Measurements from ENCODE around the gene SLC25A29. TPM values are rescaled to one million over a fixed set of nuclear protein-coding genes. Genes with fewer than 3 reads are reported as not detected.

SLC25A29 gene
- total and polyA plus RNA-seq, 2 of the 4 experiments (the other 2 are of a cell fraction), result 6.5 to 37.7 TPM

DNA sequence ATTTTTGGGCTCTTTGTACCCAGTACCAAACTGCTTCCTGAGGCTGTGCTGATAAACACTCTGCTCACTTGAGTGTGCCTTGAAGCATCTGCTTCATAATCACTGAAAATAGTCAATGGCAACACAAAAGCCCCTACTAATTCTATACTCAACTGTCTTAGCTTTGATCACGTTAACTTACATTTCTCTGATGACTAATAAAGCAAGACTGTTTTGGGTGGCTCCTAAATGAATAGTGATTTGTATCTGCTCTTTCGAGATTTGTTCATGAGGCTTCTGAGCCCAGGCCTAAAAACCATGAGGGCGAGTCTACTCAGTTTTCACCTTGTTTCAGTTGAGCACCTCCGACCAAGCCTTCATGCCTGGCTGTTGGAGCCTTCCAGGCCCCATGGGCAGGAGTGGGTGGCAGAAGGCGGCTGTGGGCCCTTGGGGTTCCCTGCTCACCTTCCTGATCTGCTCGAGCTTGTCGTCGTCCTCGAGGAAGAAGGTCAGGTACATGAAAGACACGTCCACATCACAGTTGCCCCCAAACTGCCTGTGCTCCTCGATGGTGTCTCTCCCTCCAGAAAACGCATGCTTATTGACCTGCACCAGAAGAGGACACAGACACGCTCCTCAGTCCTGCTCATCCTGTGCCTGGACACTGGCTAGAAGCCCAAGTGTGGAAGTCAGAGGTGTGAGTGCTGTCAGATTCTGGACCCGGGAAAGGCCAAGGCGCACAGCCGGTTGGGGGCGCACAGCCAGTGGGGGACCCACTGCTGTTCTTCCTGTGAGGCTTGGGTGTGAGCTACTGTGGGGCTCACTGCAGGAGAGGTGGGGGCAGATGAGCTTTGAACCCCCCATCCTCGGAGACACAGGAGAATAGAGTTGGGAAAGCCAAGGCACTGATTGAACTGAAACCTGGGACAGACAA is 30.6 kb upstream of the SLC25A29 start (continued):
- TF ChIP-seq MXI1 (IDR thresholded peaks at IDR 0.05; ENCODE audit: borderline replicate concordance, low read depth, low read length), result no peak

DNA sequence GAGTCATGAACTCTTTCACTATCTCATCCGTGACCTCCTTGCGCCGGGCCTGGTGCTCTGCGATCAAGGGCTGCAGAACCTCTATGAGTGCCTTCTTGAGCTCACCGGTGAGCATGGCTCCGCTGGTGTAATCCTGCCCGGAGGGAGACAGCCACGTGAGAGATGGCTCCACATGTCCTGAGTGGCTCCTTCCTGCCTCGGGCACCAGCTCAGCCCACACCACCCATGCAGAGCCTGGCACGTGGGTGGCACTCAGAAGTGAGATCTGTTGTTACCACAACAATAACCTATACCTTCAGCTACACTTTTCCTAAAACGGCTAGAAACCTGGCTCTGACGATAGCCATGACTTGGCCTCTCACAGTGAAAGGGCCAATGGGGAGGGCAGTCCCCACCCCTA is 28.7 kb upstream of the SLC25A29 start:
- Histone ChIP-seq H2BK15ac (ENCODE audit: low read depth, low read length) (no peak overlapping the region), H3K4me3 (ENCODE audit: insufficient read depth, low read depth, low read length) (no peak overlapping the region), H3K27me3 (ENCODE audit: control insufficient read depth, insufficient read depth, low read length) (no peaks in the 10 kb centered on the region), H3K36me3 (ENCODE audit: control insufficient read depth, insufficient read depth, low read length) (peaks cover 52% of the 10 kb centered on the region), H3K27ac (ENCODE audit: insufficient read depth, low read length) (no peak overlapping the region), H3K4me1 (ENCODE audit: control insufficient read depth, insufficient read depth, low read length) (no peaks in the 10 kb centered on the region), H3K9ac (ENCODE audit: low read depth, low read length) (no peak overlapping the region), H2AK9ac (replicated peaks; ENCODE audit: low read depth, low read length, poor library complexity) (peak overlapping the region; percentile 19), H3K14ac (replicated peaks; ENCODE audit: low read depth, low read length) (no peak overlapping the region), H3K9me3 (ENCODE audit: control insufficient read depth, insufficient read depth, low read length) (no peaks in the 10 kb centered on the region), H2BK120ac (ENCODE audit: low read depth, low read length) (no peak overlapping the region), H2BK20ac (ENCODE audit: low read depth, low read length) (no peak overlapping the region), H2AFZ (replicated peaks; ENCODE audit: low read length, poor library complexity) (no peak overlapping the region), H4K91ac (ENCODE audit: insufficient read depth, low read depth, low read length) (no peak overlapping the region), H3K9me1 (ENCODE audit: insufficient read depth, low read length) (peaks cover 15% of the 10 kb centered on the region), H3K23ac (ENCODE audit: low read depth, low read length) (no peak overlapping the region), H4K20me1 (ENCODE audit: insufficient read depth, low read length) (no peaks in the 10 kb centered on the region; the same call in 1 of the 2 replicates), H3K4ac (ENCODE audit: low read depth, low read length) (no peak overlapping the region), H3K4me2 (ENCODE audit: low read depth, low read length) (no peak overlapping the region), H3K79me1 (ENCODE audit: low read depth in 1 of 2, low read length in 2 of 2) (peaks cover 0 to 8% of the 10 kb centered on the region in 2 experiments; a peak in 1 of 4 replicates), H2BK5ac (ENCODE audit: low read depth, low read length, poor library complexity, severe bottlenecking) (no peak overlapping the region), H4K5ac (ENCODE audit: low read depth, low read length) (no peak overlapping the region), H3K18ac (ENCODE audit: low read depth, low read length) (no peak overlapping the region), H3K56ac (ENCODE audit: extremely low read depth, insufficient read depth, low read length) (no peak overlapping the region), H2AK5ac (ENCODE audit: low read depth, low read length) (no peak overlapping the region), H4K8ac (ENCODE audit: low read depth in 2 of 2, low read length in 2 of 2) (no peak overlapping the region)
- no peak for ATAC-seq (ENCODE audit: low read depth)
- TF ChIP-seq RCOR1 (IDR thresholded peaks at IDR 0.05; ENCODE audit: insufficient replicate concordance, low read length) (no peak), MAFK (IDR thresholded peaks at IDR 0.05; ENCODE audit: low read depth, low read length) (no peak), BHLHE40 (IDR thresholded peaks at IDR 0.05; ENCODE audit: low read depth, low read length) (no peak), POLR2A (IDR thresholded peaks at IDR 0.05; ENCODE audit: low read depth, low read length) (no peak), FOS (IDR thresholded peaks at IDR 0.05; ENCODE audit: low read depth, low read length) (no peak), CHD1 (IDR thresholded peaks at IDR 0.05; ENCODE audit: low read depth, low read length) (no peak)
- TF ChIP-seq, protein P1, sequence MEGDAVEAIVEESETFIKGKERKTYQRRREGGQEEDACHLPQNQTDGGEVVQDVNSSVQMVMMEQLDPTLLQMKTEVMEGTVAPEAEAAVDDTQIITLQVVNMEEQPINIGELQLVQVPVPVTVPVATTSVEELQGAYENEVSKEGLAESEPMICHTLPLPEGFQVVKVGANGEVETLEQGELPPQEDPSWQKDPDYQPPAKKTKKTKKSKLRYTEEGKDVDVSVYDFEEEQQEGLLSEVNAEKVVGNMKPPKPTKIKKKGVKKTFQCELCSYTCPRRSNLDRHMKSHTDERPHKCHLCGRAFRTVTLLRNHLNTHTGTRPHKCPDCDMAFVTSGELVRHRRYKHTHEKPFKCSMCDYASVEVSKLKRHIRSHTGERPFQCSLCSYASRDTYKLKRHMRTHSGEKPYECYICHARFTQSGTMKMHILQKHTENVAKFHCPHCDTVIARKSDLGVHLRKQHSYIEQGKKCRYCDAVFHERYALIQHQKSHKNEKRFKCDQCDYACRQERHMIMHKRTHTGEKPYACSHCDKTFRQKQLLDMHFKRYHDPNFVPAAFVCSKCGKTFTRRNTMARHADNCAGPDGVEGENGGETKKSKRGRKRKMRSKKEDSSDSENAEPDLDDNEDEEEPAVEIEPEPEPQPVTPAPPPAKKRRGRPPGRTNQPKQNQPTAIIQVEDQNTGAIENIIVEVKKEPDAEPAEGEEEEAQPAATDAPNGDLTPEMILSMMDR (conservative IDR thresholded peaks at IDR 0.05; ENCODE audit: low read depth, low read length), result no peak
- in situ Hi-C loops (cut with MboI; ENCODE audit: low sequenced_read_pairs), result no loop called here
- no peak for DNase-seq
- 94% methylated on average over 7 of the region's 12 CpGs; no CpG with 5 or more reads in 1 of the 2 experiments for WGBS, 2 experiments (ENCODE audit: extremely low coverage in 2 of 2, insufficient read length in 1 of 2)
- CTCF ChIA-PET, result no interaction called here
- intact Hi-C loops (cut with micrococcal nuclease), result no loop called here
- no TSS peak for BruUV-seq (replicated peaks)
- dilution Hi-C loops (cut with HindIII; ENCODE audit: low sequenced_read_pairs, unreplicated experiment), result no loop called here
- POLR2A ChIA-PET (ENCODE audit: unreplicated experiment), result no interaction called here

All from IMR-90 (cell line).